Measurements from ENCODE around the gene LYRM4.

Gene LYRM4

GRCh38 chr6:5235830-5236229, 24.9 kb downstream of the LYRM4 start:
- H3K4me3 ChIP-seq (replicated peaks; ENCODE audit: insufficient read depth, low read length) = no peak overlapping the region
- H3K27ac ChIP-seq (replicated peaks) = no peak overlapping the region
- H3K27me3 ChIP-seq (ENCODE audit: insufficient read depth, poor library complexity, severe bottlenecking) = no peaks in the 10 kb centered on the region
- no peak for DNase-seq (ENCODE audit: low read depth in 1 of 2, low spot score in 1 of 2)
- TF ChIP-seq POLR2AphosphoS5 (IDR thresholded peaks at IDR 0.05; ENCODE audit: low read depth) = no peak
- TF ChIP-seq GABPA (IDR thresholded peaks at IDR 0.05; ENCODE audit: low read depth) = no peak
- TF ChIP-seq CTCF (IDR thresholded peaks at IDR 0.05; ENCODE audit: insufficient read depth, low read length) = no peak
- TF ChIP-seq SPI1 (IDR thresholded peaks at IDR 0.05; ENCODE audit: borderline replicate concordance, low read depth) = no peak
- TF ChIP-seq REST (IDR thresholded peaks at IDR 0.05; ENCODE audit: insufficient replicate concordance, low read depth) = no peak

- H3K27ac ChIP-seq (replicated peaks) = no peak overlapping the region
- no peak overlapping the region for H3K4me3 ChIP-seq (replicated peaks; ENCODE audit: insufficient read depth, low read length)
- DNase-seq (ENCODE audit: low read depth in 1 of 2, low spot score in 1 of 2) = peak; percentile 29 to 64
- H3K27me3 ChIP-seq (ENCODE audit: insufficient read depth, poor library complexity, severe bottlenecking) = no peaks in the 10 kb centered on the region
- TF ChIP-seq POLR2AphosphoS5 (IDR thresholded peaks at IDR 0.05; ENCODE audit: low read depth) (no peak), REST (IDR thresholded peaks at IDR 0.05; ENCODE audit: insufficient replicate concordance, low read depth) (no peak), SPI1 (IDR thresholded peaks at IDR 0.05; ENCODE audit: borderline replicate concordance, low read depth) (no peak), CTCF (IDR thresholded peaks at IDR 0.05; ENCODE audit: insufficient read depth, low read length) (no peak), GABPA (IDR thresholded peaks at IDR 0.05; ENCODE audit: low read depth) (no peak)
Observed at GRCh38 chr6:5234874-5235273, 25.9 kb downstream of the LYRM4 start.

GRCh38 chr6:5231289-5231688, 29.5 kb downstream of the LYRM4 start:
- Histone ChIP-seq H3K4me3 (replicated peaks; ENCODE audit: insufficient read depth, low read length) (no peak overlapping the region), H3K27ac (replicated peaks) (no peak overlapping the region), H3K27me3 (ENCODE audit: insufficient read depth, poor library complexity, severe bottlenecking) (no peaks in the 10 kb centered on the region)
- no peak for TF ChIP-seq CTCF (IDR thresholded peaks at IDR 0.05; ENCODE audit: insufficient read depth, low read length)
- no peak for TF ChIP-seq SPI1 (IDR thresholded peaks at IDR 0.05; ENCODE audit: borderline replicate concordance, low read depth)
- no peak for DNase-seq (ENCODE audit: low read depth in 1 of 2, low spot score in 1 of 2)

- Histone ChIP-seq H3K27ac (replicated peaks) (no peak overlapping the region), H3K27me3 (ENCODE audit: insufficient read depth, poor library complexity, severe bottlenecking) (no peaks in the 10 kb centered on the region), H3K4me3 (replicated peaks; ENCODE audit: insufficient read depth, low read length) (no peak overlapping the region)
- TF ChIP-seq REST (IDR thresholded peaks at IDR 0.05; ENCODE audit: insufficient replicate concordance, low read depth) (no peak), SPI1 (IDR thresholded peaks at IDR 0.05; ENCODE audit: borderline replicate concordance, low read depth) (no peak), CTCF (IDR thresholded peaks at IDR 0.05; ENCODE audit: insufficient read depth, low read length) (no peak), GABPA (IDR thresholded peaks at IDR 0.05; ENCODE audit: low read depth) (no peak), POLR2AphosphoS5 (IDR thresholded peaks at IDR 0.05; ENCODE audit: low read depth) (no peak)
- no peak for DNase-seq (ENCODE audit: low read depth in 1 of 2, low spot score in 1 of 2)
Observed at GRCh38 chr6:5230081-5230480, 30.7 kb downstream of the LYRM4 start.
